ENCODE data around the gene KANK2.

DNA sequence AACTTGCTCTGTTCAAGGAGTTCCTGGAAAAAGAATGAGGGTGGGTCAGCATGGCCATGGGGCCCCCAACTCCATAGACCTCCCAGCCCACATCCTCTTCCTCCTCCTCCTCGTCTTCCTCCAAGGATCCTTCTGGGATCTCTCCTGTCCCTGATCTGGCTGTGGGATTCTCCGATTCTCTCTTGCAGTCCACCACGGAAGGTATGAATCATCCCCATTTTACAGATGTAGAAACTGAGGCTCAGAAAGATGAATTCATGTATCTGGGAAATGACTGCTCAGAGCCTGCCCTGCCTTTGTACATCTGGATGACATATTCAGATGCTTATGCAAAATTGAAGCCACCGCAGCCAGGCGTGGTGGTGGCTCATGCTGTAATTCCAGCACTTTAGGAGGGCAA is 2.2 kb upstream of the KANK2 start:
- no peak for TF ChIP-seq POLR2AphosphoS5 (IDR thresholded peaks at IDR 0.05; ENCODE audit: borderline replicate concordance, low read depth, low read length)
- TF ChIP-seq EZH2 (IDR thresholded peaks at IDR 0.05) = no peak

All from SK-N-MC (cell line).